ACC112 (cell line): ENCODE results near the gene EPHB2.

Experiments used
- H2AFZ ChIP-seq: fragments of 200-600 bp; sonication (generic); one replicate; pipeline ENCODE4 v1.6.0; 2017; ENCODE audit warnings: antibody characterized with exemption, low read length; ENCODE audit not compliant: unreplicated experiment
- H3K27ac ChIP-seq: fragments of 200-600 bp; sonication (generic); 2 replicates; pipeline ENCODE4 v1.5.1; 2014; ENCODE audit warnings: low read depth, mild to moderate bottlenecking, antibody characterized with exemption, low read length, moderate library complexity
- H3K27me3 ChIP-seq: fragments of 200-600 bp; sonication (generic); 2 replicates; pipeline ENCODE4 v1.6.1; 2014; ENCODE audit warnings: mild to moderate bottlenecking, antibody characterized with exemption, low read length, moderate library complexity, mixed read lengths; ENCODE audit not compliant: insufficient read depth
- H3K36me3 ChIP-seq: fragments of 200-600 bp; sonication (generic); 2 replicates; pipeline ENCODE4 v1.6.1; 2016; ENCODE audit warnings: mild to moderate bottlenecking, antibody characterized with exemption, low read length, moderate library complexity, mixed read lengths; ENCODE audit not compliant: insufficient read depth
- H3K4me1 ChIP-seq: fragments of 200-600 bp; sonication (generic); one replicate; pipeline ENCODE4 v1.6.1; 2016; ENCODE audit warnings: low read length, mixed read lengths; ENCODE audit not compliant: insufficient read depth, unreplicated experiment, control insufficient read depth
- H3K4me3 ChIP-seq: fragments of 200-600 bp; sonication (generic); 2 replicates; pipeline ENCODE4 v1.5.1; 2014; ENCODE audit warnings: mild to moderate bottlenecking, low read depth, low read length
- H3K79me2 ChIP-seq: fragments of 200-600 bp; sonication (generic); one replicate; pipeline ENCODE4 v1.6.0; 2016; ENCODE audit warnings: low read length; ENCODE audit not compliant: control insufficient read depth, unreplicated experiment, insufficient read depth

Gene EPHB2

DNA sequence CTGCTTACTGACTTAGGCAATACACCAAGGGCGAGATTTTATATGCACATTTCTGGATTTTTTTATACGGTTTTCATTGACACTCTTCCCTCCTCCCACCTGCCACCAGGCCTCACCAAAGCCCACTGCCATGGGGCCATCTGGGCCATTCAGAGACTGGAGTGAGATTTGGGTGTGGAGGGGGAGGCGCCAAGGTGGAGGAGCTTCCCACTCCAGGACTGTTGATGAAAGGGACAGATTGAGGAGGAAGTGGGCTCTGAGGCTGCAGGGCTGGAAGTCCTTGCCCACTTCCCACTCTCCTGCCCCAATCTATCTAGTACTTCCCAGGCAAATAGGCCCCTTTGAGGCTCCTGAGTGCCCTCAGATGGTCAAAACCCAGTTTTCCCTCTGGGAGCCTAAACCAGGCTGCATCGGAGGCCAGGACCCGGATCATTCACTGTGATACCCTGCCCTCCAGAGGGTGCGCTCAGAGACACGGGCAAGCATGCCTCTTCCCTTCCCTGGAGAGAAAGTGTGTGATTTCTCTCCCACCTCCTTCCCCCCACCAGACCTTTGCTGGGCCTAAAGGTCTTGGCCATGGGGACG lies 204.1 kb downstream of the EPHB2 start:
- Histone ChIP-seq H3K27ac (no peak overlapping the region), H3K4me1 (no peaks in the 10 kb centered on the region), H3K27me3 (no peaks in the 10 kb centered on the region), H3K4me3 (no peak overlapping the region), H2AFZ (no peak overlapping the region), H3K79me2 (no peaks in the 10 kb centered on the region), H3K36me3 (no peaks in the 10 kb centered on the region)

- Histone ChIP-seq H3K27ac (no peak overlapping the region), H3K4me3 (no peak overlapping the region), H3K4me1 (no peaks in the 10 kb centered on the region)
Measured at GRCh38 chr1:22915231-22915630, 204.6 kb downstream of the EPHB2 start.

DNA sequence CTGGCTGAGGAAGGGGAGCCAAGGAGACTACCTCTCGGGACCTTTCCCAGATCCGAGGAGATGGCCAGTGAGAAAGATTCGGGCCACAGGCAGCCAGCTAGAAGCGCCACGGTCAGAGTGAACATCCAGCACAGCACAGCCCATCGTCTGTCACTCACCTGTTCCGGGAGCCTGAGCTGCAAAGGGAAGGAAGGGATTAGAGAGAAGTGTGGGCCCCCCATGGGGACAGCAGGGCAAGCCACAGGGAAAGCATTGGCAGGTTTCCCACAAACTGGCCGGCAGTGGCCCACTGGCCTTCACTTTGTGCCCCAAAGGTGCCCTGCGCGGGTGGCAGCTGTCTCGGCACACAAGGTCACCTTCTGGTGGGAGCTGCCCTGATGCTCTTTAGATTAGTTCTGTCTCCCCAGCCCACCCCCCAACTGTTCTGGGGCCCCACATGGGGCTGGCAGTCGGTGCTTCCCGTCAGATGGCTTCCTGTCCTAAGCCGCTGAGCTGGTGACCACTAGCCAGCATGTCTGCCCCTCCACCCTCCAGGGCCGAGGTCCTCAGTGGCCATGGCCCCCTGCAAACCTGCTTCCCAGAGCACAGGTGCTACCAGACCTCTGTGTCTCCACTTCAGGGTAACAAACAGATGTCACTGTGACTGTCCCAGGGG lies 205.3 kb downstream of the EPHB2 start:
- Histone ChIP-seq H3K27ac (no peak overlapping the region), H3K79me2 (no peaks in the 10 kb centered on the region), H3K4me1 (no peaks in the 10 kb centered on the region), H2AFZ (no peak overlapping the region), H3K4me3 (no peak overlapping the region), H3K27me3 (no peaks in the 10 kb centered on the region), H3K36me3 (no peaks in the 10 kb centered on the region)

More at GRCh38 chr1:22915231-22915630, 204.6 kb downstream of the EPHB2 start:
- H3K79me2 ChIP-seq = no peaks in the 10 kb centered on the region
- no peak overlapping the region for H2AFZ ChIP-seq
- no peaks in the 10 kb centered on the region for H3K36me3 ChIP-seq
- H3K27me3 ChIP-seq = no peaks in the 10 kb centered on the region

DNA sequence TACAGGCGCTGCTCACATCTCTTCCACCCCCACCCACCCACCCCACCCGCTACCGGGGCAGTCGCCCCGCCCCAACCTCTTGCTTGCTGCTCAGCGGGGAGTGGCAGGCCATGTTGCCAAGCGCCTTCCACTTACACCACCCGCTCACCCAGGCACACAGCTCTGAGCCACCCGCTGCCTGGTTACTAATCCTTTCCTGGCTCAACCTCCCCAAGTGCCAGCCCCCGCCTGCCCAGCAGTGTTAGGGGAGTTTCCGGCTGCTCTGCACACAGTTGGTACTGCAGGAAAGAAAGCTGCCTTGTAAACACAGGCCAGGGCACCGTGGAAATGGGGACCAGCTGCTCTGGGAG lies 205.8 kb downstream of the EPHB2 start:
- Histone ChIP-seq H3K27me3 (no peaks in the 10 kb centered on the region), H3K27ac (no peak overlapping the region), H2AFZ (no peak overlapping the region), H3K4me1 (no peaks in the 10 kb centered on the region), H3K36me3 (no peaks in the 10 kb centered on the region), H3K4me3 (no peak overlapping the region), H3K79me2 (no peaks in the 10 kb centered on the region)

DNA sequence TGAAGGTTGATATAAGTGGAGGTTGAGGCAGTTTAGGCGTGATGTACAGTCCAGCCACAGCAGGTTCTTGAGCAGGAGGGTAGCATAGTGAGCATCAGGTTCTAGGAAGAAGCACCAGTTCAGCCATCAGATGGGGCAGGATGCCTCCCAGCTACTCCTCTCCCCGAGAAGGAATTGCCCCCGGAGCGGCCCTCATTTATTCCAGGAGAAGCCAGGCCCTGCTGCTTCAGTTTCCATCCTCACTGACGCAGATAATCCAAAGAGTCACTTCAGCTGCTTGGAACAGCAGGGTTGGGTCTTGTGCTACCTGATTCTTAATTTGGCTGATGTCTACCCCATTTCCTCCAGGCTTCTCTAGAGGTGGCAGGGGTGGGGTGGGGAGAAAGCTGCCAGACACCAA lies 207.3 kb downstream of the EPHB2 start:
- no peak overlapping the region for H2AFZ ChIP-seq
- H3K27ac ChIP-seq = no peak overlapping the region
- no peaks in the 10 kb centered on the region for H3K79me2 ChIP-seq
- no peaks in the 10 kb centered on the region for H3K36me3 ChIP-seq
- H3K27me3 ChIP-seq = no peaks in the 10 kb centered on the region
- no peaks in the 10 kb centered on the region for H3K4me1 ChIP-seq
- no peak overlapping the region for H3K4me3 ChIP-seq

- Histone ChIP-seq H3K79me2 (no peaks in the 10 kb centered on the region), H3K4me1 (no peaks in the 10 kb centered on the region), H3K27ac (no peak overlapping the region)
Measured at GRCh38 chr1:22918644-22919043, 208.0 kb downstream of the EPHB2 start.

DNA sequence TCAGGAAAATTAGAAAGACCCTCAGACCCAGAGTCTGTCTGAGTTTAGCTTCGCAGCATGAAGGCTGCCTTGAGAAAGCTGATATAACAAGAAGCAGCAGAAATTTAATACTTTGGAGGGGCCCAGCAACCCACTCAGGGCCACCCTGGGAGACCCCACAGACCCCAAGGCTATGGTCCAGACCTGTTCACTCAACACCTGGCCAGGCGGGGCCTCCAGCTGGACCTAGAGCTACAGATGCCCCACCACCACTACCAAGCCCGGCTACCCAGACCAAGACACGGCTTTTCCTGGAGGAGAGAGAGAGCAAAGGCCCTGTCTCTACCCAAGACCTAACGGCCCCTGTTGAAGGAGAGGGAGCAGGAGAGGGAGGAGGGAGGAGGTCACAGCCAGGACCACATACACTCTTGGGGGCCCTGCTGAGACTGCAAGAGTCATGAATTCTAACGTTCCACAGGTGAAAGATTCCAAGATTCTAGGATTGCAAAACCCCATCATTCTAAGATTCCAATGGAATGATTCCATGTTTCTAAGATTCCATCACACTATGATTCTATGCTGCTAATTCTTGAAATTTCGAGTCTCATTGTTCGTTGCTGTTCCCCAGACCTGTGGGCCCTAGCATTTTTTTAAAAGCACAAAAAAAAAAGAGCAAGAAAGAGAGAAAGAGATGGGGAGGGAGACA lies 208.8 kb downstream of the EPHB2 start:
- H3K4me1 ChIP-seq = no peaks in the 10 kb centered on the region
- no peaks in the 10 kb centered on the region for H3K27me3 ChIP-seq
- no peak overlapping the region for H3K4me3 ChIP-seq
- no peak overlapping the region for H2AFZ ChIP-seq
- no peaks in the 10 kb centered on the region for H3K36me3 ChIP-seq
- H3K27ac ChIP-seq = no peak overlapping the region
- H3K79me2 ChIP-seq = no peaks in the 10 kb centered on the region

More at GRCh38 chr1:22918644-22919043, 208.0 kb downstream of the EPHB2 start:
- Histone ChIP-seq H3K36me3 (no peaks in the 10 kb centered on the region), H2AFZ (no peak overlapping the region), H3K27me3 (no peaks in the 10 kb centered on the region), H3K4me3 (no peak overlapping the region)

GRCh38 chr1:22920026-22920733 lies 209.5 kb downstream of the EPHB2 start:
- Histone ChIP-seq H3K27me3 (no peaks in the 10 kb centered on the region), H3K4me1 (no peaks in the 10 kb centered on the region), H3K27ac (no peak overlapping the region), H2AFZ (no peak overlapping the region), H3K36me3 (no peaks in the 10 kb centered on the region), H3K79me2 (no peaks in the 10 kb centered on the region), H3K4me3 (no peak overlapping the region)

DNA sequence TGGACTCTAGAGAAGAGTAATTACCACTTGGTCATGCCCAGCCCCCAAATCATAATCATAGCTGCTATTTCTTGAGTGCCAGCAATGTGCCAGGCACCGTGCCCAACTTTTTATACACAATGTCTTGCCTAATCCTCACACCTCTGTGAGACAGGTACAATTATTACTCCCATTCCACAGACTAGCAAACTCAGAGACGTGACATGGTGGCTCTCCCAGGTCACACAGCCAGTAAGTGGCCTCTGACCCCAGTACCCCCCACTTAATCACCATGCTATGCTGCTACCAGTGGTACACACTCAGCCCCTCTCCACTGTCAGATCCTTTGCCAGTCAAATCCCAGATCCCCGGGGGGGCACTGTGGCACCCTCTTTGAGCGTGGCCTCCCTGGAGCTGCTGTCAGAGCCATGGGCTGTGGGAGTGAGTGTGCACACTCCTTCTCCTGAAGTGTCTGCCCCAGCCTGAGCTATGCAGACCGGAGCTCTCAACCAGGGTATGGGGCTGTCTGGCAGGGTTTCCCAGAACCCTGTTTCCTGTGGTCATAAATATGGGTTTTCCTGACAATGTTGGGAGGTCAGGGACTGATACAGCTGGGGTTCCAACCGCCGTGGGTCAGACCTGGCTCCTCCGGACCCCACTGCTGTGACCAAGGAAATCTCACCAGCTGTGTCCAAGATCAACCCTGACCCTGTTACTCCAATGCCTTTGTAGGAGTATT lies 210.3 kb downstream of the EPHB2 start:
- no peak overlapping the region for H2AFZ ChIP-seq
- H3K4me3 ChIP-seq = no peak overlapping the region
- no peak overlapping the region for H3K27ac ChIP-seq
- no peaks in the 10 kb centered on the region for H3K79me2 ChIP-seq
- no peaks in the 10 kb centered on the region for H3K27me3 ChIP-seq
- H3K36me3 ChIP-seq = no peaks in the 10 kb centered on the region
- H3K4me1 ChIP-seq = no peaks in the 10 kb centered on the region

DNA sequence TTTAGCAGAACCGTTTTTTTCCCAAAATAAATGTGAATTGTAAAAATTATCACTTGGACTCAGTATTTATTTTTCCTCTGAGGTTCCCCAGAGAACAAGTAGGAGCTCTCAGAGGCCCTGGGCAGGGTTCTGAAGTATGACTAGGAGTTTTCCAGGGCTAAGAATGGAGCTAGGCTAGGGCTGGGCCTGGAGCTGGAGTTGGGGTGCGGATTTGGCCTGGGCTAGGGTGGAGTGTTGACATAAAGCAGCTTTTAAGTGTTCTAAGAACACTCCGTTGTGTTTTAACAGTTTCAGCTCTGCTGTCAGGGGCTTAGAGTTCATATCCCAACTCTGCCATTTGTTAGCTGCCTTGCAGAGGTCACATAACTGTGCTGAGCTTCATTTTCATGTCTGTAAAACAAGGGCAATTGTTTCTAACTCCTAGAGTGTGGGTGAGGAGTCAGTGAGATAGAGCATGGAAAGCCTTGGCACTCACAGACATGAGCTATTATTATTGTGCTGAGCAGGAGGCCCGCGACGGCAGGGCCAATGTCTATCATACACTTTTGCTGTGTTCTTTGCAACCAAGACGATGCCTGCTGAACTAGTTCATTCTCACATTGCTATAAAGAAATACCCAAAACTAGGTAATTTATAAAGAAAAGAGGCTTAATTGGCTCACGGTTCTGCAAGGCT lies 210.9 kb downstream of the EPHB2 start:
- H3K27me3 ChIP-seq = no peaks in the 10 kb centered on the region
- H3K79me2 ChIP-seq = no peaks in the 10 kb centered on the region
- no peak overlapping the region for H3K4me3 ChIP-seq
- H3K4me1 ChIP-seq = no peaks in the 10 kb centered on the region
- H3K27ac ChIP-seq = no peak overlapping the region
- H3K36me3 ChIP-seq = no peaks in the 10 kb centered on the region
- no peak overlapping the region for H2AFZ ChIP-seq
